Fibroblast of skin of abdomen (primary cell): ENCODE data around the gene ADGB. TPM values are rescaled to one million over a fixed set of nuclear protein-coding genes. Genes with fewer than 3 reads are reported as not detected.
A peak's percentile ranks its signal among the peaks of the same experiment; 100 is the strongest.
"Not testable (repeated sequence)": the region's sequence is repeated elsewhere in the genome, so short reads cannot be mapped to it uniquely, and the experiment has no call there.

ENCODE experiments used
- DNase-seq: peaks from one replicate; pipeline ENCODE4 v3.0.0-alpha.2; 2013
- polyA plus RNA-seq, 2 experiments: library from polyadenylated mRNA; unstranded; fragments of 120-200 nt; gene quantifications; one replicate each; pipeline ENCODE4 v1.2.1, GENCODE V29; 2013; ENCODE audit not compliant: insufficient read length in 2 of 2

Gene ADGB
- polyA plus RNA-seq (2013, experiment 1 of 2; ENCODE audit: insufficient read length) = not detected
- not detected for polyA plus RNA-seq (2013, experiment 2 of 2; ENCODE audit: insufficient read length)

- DNase-seq = peak; percentile 56
Measured at GRCh38 chr6:146598772-146599405, at the start of gene ADGB. TSS of gene ADGB (plus strand) at chr6:146598972. CDS start at chr6:146599041, 69 bp downstream.

GRCh38 chr6:146550911-146551310, 47.9 kb upstream of the ADGB start:
- peak; percentile 37 for DNase-seq

GRCh38 chr6:146551545-146551944, 47.2 kb upstream of the ADGB start:
- DNase-seq = peak; percentile 4

- no peak for DNase-seq
Measured at GRCh38 chr6:146553377-146554135, 45.2 kb upstream of the ADGB start.

GRCh38 chr6:146560607-146561006, 38.2 kb upstream of the ADGB start:
- no peak for DNase-seq

GRCh38 chr6:146566661-146567060, 32.1 kb upstream of the ADGB start:
- not testable (repeated sequence) for DNase-seq

- DNase-seq = not testable (repeated sequence)
Measured at GRCh38 chr6:146568619-146569018, 30.2 kb upstream of the ADGB start.

- no peak for DNase-seq
Measured at GRCh38 chr6:146574211-146574610, 24.6 kb upstream of the ADGB start.

GRCh38 chr6:146578054-146578453, 20.7 kb upstream of the ADGB start:
- DNase-seq = peak; percentile 28

GRCh38 chr6:146581968-146582367, 16.8 kb upstream of the ADGB start:
- no peak for DNase-seq

- DNase-seq = no peak
Measured at GRCh38 chr6:146582857-146583256, 15.9 kb upstream of the ADGB start.

- DNase-seq = peak; percentile 9
Measured at GRCh38 chr6:146583966-146584365, 14.8 kb upstream of the ADGB start.

GRCh38 chr6:146587459-146587858, 11.3 kb upstream of the ADGB start:
- no peak for DNase-seq

GRCh38 chr6:146590492-146590891, 8.3 kb upstream of the ADGB start:
- no peak for DNase-seq

- no peak for DNase-seq
Measured at GRCh38 chr6:146592451-146592850, 6.3 kb upstream of the ADGB start.

- DNase-seq = no peak
Measured at GRCh38 chr6:146593986-146594385, 4.8 kb upstream of the ADGB start.

- no peak for DNase-seq
Measured at GRCh38 chr6:146594495-146594894, 4.3 kb upstream of the ADGB start.

GRCh38 chr6:146595972-146596731, 2.6 kb upstream of the ADGB start:
- DNase-seq = no peak

- DNase-seq = no peak
Measured at GRCh38 chr6:146601352-146601751, 2.6 kb downstream of the ADGB start.

- DNase-seq = no peak
Measured at GRCh38 chr6:146602526-146602925, 3.8 kb downstream of the ADGB start.

GRCh38 chr6:146613947-146614346, 15.2 kb downstream of the ADGB start:
- DNase-seq = no peak

GRCh38 chr6:146620655-146621054, 21.9 kb downstream of the ADGB start:
- DNase-seq = no peak

- DNase-seq = no peak
Measured at GRCh38 chr6:146628350-146628749, 29.6 kb downstream of the ADGB start.
